Upper lobe of left lung (tissue), 6 donors: ENCODE data around the gene TGDS. TPM values are rescaled to one million over a fixed set of nuclear protein-coding genes. Genes with fewer than 3 reads are reported as not detected.
A peak's percentile ranks its signal among the peaks of the same experiment; 100 is the strongest.

Source experiments
- ATAC-seq, 2 donors: fragments of 200-7000 bp; cut with Tn5 transposase; one replicate each; pipeline ENCODE4 v1.9.1; 2022; ENCODE audit warnings: mild to moderate bottlenecking in 2 of 2, moderate library complexity in 2 of 2; ENCODE audit not compliant: low FRiP score in 2 of 2
- DNase-seq, 2 donors: peaks; one replicate each; pipeline ENCODE4 v3.0.0-alpha.2; 2019 to 2020
- H3K27ac ChIP-seq, 4 donors: fragments of 200-600 bp; sonication (generic); one replicate each; pipeline ENCODE4 v1.5.1; 2016 to 2019
- H3K27me3 ChIP-seq, 4 donors: fragments of 200-600 bp; sonication (generic); one replicate each; pipeline ENCODE4 v1.5.1; 2017 to 2019
- H3K36me3 ChIP-seq, 4 donors: fragments of 200-600 bp; sonication (generic); one replicate each; pipeline ENCODE4 v1.5.1; 2016 to 2019
- H3K4me1 ChIP-seq, 4 donors: fragments of 200-600 bp; sonication (generic); one replicate each; pipeline ENCODE4 v1.5.1; 2018 to 2019
- H3K4me3 ChIP-seq, 4 donors: fragments of 200-600 bp; sonication (generic); one replicate each; pipeline ENCODE4 v1.5.1; 2017 to 2019; ENCODE audit warnings: mild to moderate bottlenecking in 2 of 4, moderate library complexity in 1 of 4
- H3K9me3 ChIP-seq, 4 donors: fragments of 200-600 bp; sonication (generic); one replicate each; pipeline ENCODE4 v1.5.1; 2018 to 2019
- CTCF ChIP-seq, 6 experiments: fragments of 450-650 bp in 4 of 6; fragments of 200-600 bp in 2 of 6; sonication (generic) in 2 of 6; IDR thresholded peaks; one replicate each; pipeline ENCODE4 v1.5.1; 2016 to 2019; ENCODE audit warnings: antibody characterized with exemption in 6 of 6
- EP300 ChIP-seq, 4 donors: sonication (generic); formaldehyde crosslinking; IDR thresholded peaks; one replicate each; pipeline ENCODE4 v1.5.1; 2017; ENCODE audit warnings: antibody characterized with exemption in 4 of 4, control low read depth in 2 of 4
- POLR2A ChIP-seq, 4 donors: fragments of 450-650 bp; IDR thresholded peaks; one replicate each; pipeline ENCODE4 v1.5.1; 2016 to 2017; ENCODE audit warnings: antibody characterized with exemption in 4 of 4, mild to moderate bottlenecking in 2 of 4
- POLR2AphosphoS5 ChIP-seq, 2 donors: sonication (generic); formaldehyde crosslinking; IDR thresholded peaks; one replicate each; pipeline ENCODE4 v1.5.1; 2017; ENCODE audit warnings: antibody characterized with exemption in 2 of 2
- WGBS, 2 donors: methylation state at CpG; one replicate each; pipeline ENCODE4 v1.1.5; 2017 to 2018; 5-methylcytosine and 5-hydroxymethylcytosine counted together
- total RNA-seq, 6 donors: library from RNA; depleted of rRNA in 4 of 6; stranded (reverse); fragments of >200 nt in 4 of 6; gene quantifications; one replicate each; pipeline versions ENCODE4 v1.1.0 to v1.2.1, GENCODE V29; 2016 to 2021
- donor health status: DM: no; HTN: no; CAD: no; lungs with moderate emphysema.
- donor health status: DM: no; HTN: yes; CAD: no; lungs with severe emphysema.

Gene TGDS
- total RNA-seq, 6 donors from 2014 or later, result 2.8 to 13.5 (median 7.5) TPM

GRCh38 chr13:94620286-94620896 lies 24.4 kb upstream of the TGDS start:
- Histone ChIP-seq H3K9me3 (no peaks in the 10 kb centered on the region), H3K4me3 (no peak overlapping the region), H3K27ac (no peak overlapping the region), H3K27me3 (no peaks in the 10 kb centered on the region), H3K36me3 (peaks cover 0 to 34% (median 8%) of the 10 kb centered on the region in 4 donors), H3K4me1 (no peaks in the 10 kb centered on the region)
- TF ChIP-seq POLR2A (IDR thresholded peaks at IDR 0.05) (no peak), CTCF (IDR thresholded peaks at IDR 0.05) (peak in 5 of 6 experiments; percentile 24 to 57 (median 42)), POLR2AphosphoS5 (IDR thresholded peaks at IDR 0.05) (no peak), EP300 (IDR thresholded peaks at IDR 0.05) (no peak)
- 89 to 92% methylated on average over 2 of the region's 2 CpGs for WGBS, 2 donors
- DNase-seq (no peak), ATAC-seq (no peak)

DNA sequence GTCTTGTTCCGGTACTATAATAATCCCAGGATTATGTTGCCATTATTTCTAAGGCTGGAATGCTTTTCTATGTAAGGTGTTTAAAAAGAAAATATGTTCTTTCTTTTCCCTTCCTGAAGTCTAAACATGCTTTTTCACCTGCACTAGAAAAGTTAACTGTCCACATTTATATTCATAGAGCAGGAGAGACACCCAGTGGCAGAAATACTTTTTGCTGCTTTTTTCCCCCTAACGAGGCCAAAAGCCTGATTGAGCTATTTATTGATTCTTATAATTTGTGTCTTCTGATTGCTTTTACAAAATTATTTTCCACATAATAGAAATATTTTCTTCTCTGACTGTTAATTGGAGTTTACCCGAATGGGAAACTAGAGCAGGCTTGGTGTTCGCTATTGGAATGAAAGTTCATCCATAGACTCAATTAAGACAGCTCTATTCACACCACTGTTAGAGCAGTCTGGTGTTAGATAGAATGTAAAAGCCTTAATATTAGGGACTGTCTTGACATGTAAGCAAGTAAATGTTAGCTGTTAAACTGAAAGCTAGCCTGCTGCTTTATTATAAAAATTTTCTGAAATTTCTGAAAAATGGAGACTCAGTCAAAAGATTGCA lies 21.5 kb upstream of the TGDS start:
- H3K4me1 ChIP-seq, result no peaks in the 10 kb centered on the region
- DNase-seq (no peak), ATAC-seq (no peak)
- no peak overlapping the region for H3K4me3 ChIP-seq
- TF ChIP-seq POLR2A (IDR thresholded peaks at IDR 0.05) (no peak), POLR2AphosphoS5 (IDR thresholded peaks at IDR 0.05) (no peak), CTCF (IDR thresholded peaks at IDR 0.05) (peak; percentile 18 to 55 (median 47)), EP300 (IDR thresholded peaks at IDR 0.05) (no peak)
- H3K36me3 ChIP-seq, result peaks cover 0 to 22% (median 2%) of the 10 kb centered on the region in 4 donors
- WGBS, 2 donors, result 70 to 73% methylated on average over 4 of the region's 4 CpGs
- H3K9me3 ChIP-seq, result no peaks in the 10 kb centered on the region
- H3K27me3 ChIP-seq, result no peaks in the 10 kb centered on the region
- H3K27ac ChIP-seq, result no peak overlapping the region

DNA sequence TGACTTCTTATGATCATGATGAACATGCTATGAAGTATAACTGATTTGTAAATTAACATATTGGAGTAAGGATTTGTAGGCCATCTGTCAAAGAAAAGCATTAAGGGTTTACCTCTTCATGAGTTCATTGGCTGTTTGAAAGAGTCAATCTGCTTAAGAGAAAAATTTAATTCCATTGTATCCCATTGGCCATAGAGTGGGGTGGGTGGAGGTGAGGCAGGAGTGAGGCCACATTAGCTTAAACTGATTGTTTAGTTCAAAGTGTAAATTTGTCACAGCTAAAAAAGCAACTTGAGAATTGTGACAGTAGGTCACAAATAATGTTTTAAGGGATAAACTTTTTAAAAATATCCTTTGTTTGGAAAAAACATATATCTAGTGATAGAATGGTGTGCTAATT lies 17.1 kb upstream of the TGDS start:
- peaks cover 0 to 36% (median 7%) of the 10 kb centered on the region in 4 donors for H3K36me3 ChIP-seq
- DNase-seq (no peak), ATAC-seq (no peak)
- H3K27me3 ChIP-seq, result no peaks in the 10 kb centered on the region
- TF ChIP-seq POLR2A (IDR thresholded peaks at IDR 0.05) (no peak), CTCF (IDR thresholded peaks at IDR 0.05) (no peak), POLR2AphosphoS5 (IDR thresholded peaks at IDR 0.05) (no peak), EP300 (IDR thresholded peaks at IDR 0.05) (no peak)
- no peak overlapping the region for H3K4me3 ChIP-seq
- H3K4me1 ChIP-seq, result no peaks in the 10 kb centered on the region
- no peak overlapping the region for H3K27ac ChIP-seq
- no peaks in the 10 kb centered on the region for H3K9me3 ChIP-seq

GRCh38 chr13:94612050-94612449 lies 16.1 kb upstream of the TGDS start:
- TF ChIP-seq POLR2A (IDR thresholded peaks at IDR 0.05) (no peak), POLR2AphosphoS5 (IDR thresholded peaks at IDR 0.05) (no peak), CTCF (IDR thresholded peaks at IDR 0.05) (no peak), EP300 (IDR thresholded peaks at IDR 0.05) (no peak)
- Histone ChIP-seq H3K4me3 (no peak overlapping the region), H3K4me1 (no peaks in the 10 kb centered on the region), H3K27me3 (no peaks in the 10 kb centered on the region), H3K27ac (no peak overlapping the region), H3K9me3 (no peaks in the 10 kb centered on the region), H3K36me3 (peaks cover 0 to 45% (median 7%) of the 10 kb centered on the region in 4 donors)
- no peak for ATAC-seq
- 67 to 79% methylated on average over 4 of the region's 4 CpGs for WGBS, 2 donors
- DNase-seq, result no peak

DNA sequence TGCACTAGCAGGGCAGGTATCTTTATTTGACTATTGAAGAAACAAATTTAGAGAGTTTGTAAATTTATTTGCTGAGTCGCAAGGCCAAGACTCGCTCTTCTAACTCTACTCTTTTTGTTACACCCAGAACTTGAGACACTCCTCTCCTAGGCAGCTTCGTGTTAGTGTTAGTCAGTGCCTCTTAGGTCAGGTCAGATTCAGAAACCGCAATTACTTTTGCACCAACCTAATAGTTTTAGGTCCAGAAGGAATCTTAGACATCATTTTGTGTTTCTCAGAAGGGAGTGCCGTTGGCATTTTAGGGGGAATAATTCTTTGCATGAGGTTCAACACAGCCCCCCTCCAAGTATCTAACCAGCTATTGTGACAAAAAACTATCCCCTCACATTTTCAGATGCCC lies 14.5 kb upstream of the TGDS start:
- no peak for TF ChIP-seq EP300 (IDR thresholded peaks at IDR 0.05)
- no peak for TF ChIP-seq POLR2A (IDR thresholded peaks at IDR 0.05)
- H3K27ac ChIP-seq, result no peak overlapping the region
- no peaks in the 10 kb centered on the region for H3K4me1 ChIP-seq
- H3K4me3 ChIP-seq, result no peak overlapping the region
- WGBS, 2 donors, result 89 to 96% methylated on average over 5 of the region's 5 CpGs
- H3K36me3 ChIP-seq, result peaks cover 3 to 58% (median 9%) of the 10 kb centered on the region in 4 donors
- H3K27me3 ChIP-seq, result no peaks in the 10 kb centered on the region
- no peaks in the 10 kb centered on the region for H3K9me3 ChIP-seq
- ATAC-seq, result no peak
- DNase-seq, result no peak
